ENCODE measurements around the gene CLEC10A. TPM values are rescaled to one million over a fixed set of nuclear protein-coding genes. Genes with fewer than 3 reads are reported as not detected.

Gene CLEC10A
- total and polyA plus RNA-seq, 10 of the 15 experiments (the other 5 are each of a cell fraction or from before 2014, with no cell fraction given), result not detected

GRCh38 chr17:7110617-7111306 lies 30.7 kb upstream of the CLEC10A start:
- ChIA-PET RAD21 (ENCODE audit: unreplicated experiment) (no interaction called here), CTCF (interaction anchor here (0.7 to 1.5 kb wide), 7 partner anchors 9 to 59 kb away, joined by 3 to 6 read pairs (median 3); no protein-coding TSS in a partner anchor), SMC1A (ENCODE audit: uncharacterized antibody, unreplicated experiment) (interaction anchor here (1.4 kb wide), 1 partner anchor 9 kb away, joined by 3 read pairs; no protein-coding TSS in a partner anchor), POLR2A (interaction anchor here (0.6 kb wide), 1 partner anchor 22 kb away, joined by 3 read pairs; no protein-coding TSS in a partner anchor)
- WGBS (ENCODE audit: insufficient coverage, insufficient replicate concordance, low lambda C conversion rate, missing lambda C conversion rate), result 44% methylated on average over 11 of the region's 11 CpGs
- DNase-seq (ENCODE audit: low read depth, low spot score) (no peak), ATAC-seq (no peak), FAIRE-seq (no peak)
- Histone ChIP-seq H3K27ac (ENCODE audit: control insufficient read depth, insufficient read depth) (no peak overlapping the region), H3K4me2 (ENCODE audit: control insufficient read depth, insufficient read depth) (no peak overlapping the region), H3K79me2 (ENCODE audit: control insufficient read depth, insufficient read depth, low read length) (no peaks in the 10 kb centered on the region), H3K4me3 (no peak overlapping the region), H3K9me3 (replicated peaks; ENCODE audit: control insufficient read depth, insufficient read depth, low read length) (no peaks in the 10 kb centered on the region), H3K9ac (ENCODE audit: control insufficient read depth, insufficient read depth, low read length) (no peak overlapping the region), H3K27me3 (replicated peaks in 1 of 2; ENCODE audit: control insufficient read depth in 2 of 2, insufficient read depth in 2 of 2, low read length in 1 of 2) (no peaks in the 10 kb centered on the region), H3K36me3 (ENCODE audit: control insufficient read depth in 2 of 2, insufficient read depth in 2 of 2, low read length in 1 of 2) (no peaks in the 10 kb centered on the region), H3K4me1 (ENCODE audit: control insufficient read depth, insufficient read depth, low read length) (peaks cover 7% of the 10 kb centered on the region), H2AFZ (ENCODE audit: control insufficient read depth, low read depth, low read length) (peak overlapping the region; percentile 17; the same call in 1 of the 2 replicates), H4K20me1 (ENCODE audit: control insufficient read depth, insufficient read depth) (no peaks in the 10 kb centered on the region)
- BruUV-seq (replicated peaks), result no TSS peak
- intact Hi-C loops (cut with micrococcal nuclease; ENCODE audit: unreplicated experiment) (no loop called here), in situ Hi-C loops (cut with MboI) (no loop called here)
- no peak for TF ChIP-seq BMI1 (IDR thresholded peaks at IDR 0.05; ENCODE audit: borderline replicate concordance)
- TF ChIP-seq NR2F1 (conservative IDR thresholded peaks at IDR 0.05), result no peak
- TF ChIP-seq RUNX3 (IDR thresholded peaks at IDR 0.05; ENCODE audit: low read length), result no peak
- TF ChIP-seq RBBP5 (conservative IDR thresholded peaks at IDR 0.05), result no peak
- no peak for TF ChIP-seq RFX5 (IDR thresholded peaks at IDR 0.05; ENCODE audit: low read depth, low read length)
- TF ChIP-seq ZNF217 (IDR thresholded peaks at IDR 0.05), result no peak
- no peak for TF ChIP-seq ZBED1 (IDR thresholded peaks at IDR 0.05; ENCODE audit: borderline replicate concordance)
- TF ChIP-seq ZNF592 (IDR thresholded peaks at IDR 0.05), result no peak
- no peak for TF ChIP-seq YBX1 (IDR thresholded peaks at IDR 0.05)
- no peak for TF ChIP-seq EZH2 (IDR thresholded peaks at IDR 0.05; ENCODE audit: borderline replicate concordance, control insufficient read depth, low read depth, low read length)
- no peak for TF ChIP-seq NRF1 (conservative IDR thresholded peaks at IDR 0.05; ENCODE audit: low read depth, low read length)
- no peak for TF ChIP-seq PML (IDR thresholded peaks at IDR 0.05; ENCODE audit: low read length)
- no peak for TF ChIP-seq SREBF1 (IDR thresholded peaks at IDR 0.05; ENCODE audit: low read length)
- no peak for TF ChIP-seq STAT3 (IDR thresholded peaks at IDR 0.05; ENCODE audit: low read depth, low read length)
- no peak for TF ChIP-seq EGR1 (IDR thresholded peaks at IDR 0.05; ENCODE audit: borderline replicate concordance in 1 of 2, low read depth in 2 of 2, low read length in 2 of 2)
- TF ChIP-seq JUNB (IDR thresholded peaks at IDR 0.05), result no peak
- no peak for TF ChIP-seq PRDM15 (CRISPR knock-in tag; IDR thresholded peaks at IDR 0.05)
